Measurements from ENCODE around the gene CCL15.

DNA sequence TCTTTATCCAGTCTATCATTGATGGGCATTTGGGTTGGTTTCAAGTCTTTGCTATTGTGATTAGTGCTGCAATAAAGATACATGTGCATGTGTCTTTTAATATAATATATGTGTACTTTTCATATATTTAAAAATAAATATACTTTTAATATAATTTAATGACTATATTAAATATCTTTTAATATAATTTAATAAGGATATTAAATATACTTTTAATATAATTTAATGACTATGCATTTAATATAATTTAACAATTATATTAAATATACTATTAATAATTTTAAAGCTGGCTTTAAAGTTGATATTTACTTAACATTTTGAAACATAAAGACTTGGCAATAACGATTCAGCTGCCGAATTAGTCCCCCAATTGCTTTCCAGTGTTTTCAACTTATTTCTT, 15.2 kb upstream of the CCL15 start:
- TF ChIP-seq, protein P1, sequence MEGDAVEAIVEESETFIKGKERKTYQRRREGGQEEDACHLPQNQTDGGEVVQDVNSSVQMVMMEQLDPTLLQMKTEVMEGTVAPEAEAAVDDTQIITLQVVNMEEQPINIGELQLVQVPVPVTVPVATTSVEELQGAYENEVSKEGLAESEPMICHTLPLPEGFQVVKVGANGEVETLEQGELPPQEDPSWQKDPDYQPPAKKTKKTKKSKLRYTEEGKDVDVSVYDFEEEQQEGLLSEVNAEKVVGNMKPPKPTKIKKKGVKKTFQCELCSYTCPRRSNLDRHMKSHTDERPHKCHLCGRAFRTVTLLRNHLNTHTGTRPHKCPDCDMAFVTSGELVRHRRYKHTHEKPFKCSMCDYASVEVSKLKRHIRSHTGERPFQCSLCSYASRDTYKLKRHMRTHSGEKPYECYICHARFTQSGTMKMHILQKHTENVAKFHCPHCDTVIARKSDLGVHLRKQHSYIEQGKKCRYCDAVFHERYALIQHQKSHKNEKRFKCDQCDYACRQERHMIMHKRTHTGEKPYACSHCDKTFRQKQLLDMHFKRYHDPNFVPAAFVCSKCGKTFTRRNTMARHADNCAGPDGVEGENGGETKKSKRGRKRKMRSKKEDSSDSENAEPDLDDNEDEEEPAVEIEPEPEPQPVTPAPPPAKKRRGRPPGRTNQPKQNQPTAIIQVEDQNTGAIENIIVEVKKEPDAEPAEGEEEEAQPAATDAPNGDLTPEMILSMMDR (IDR thresholded peaks at IDR 0.05) = no peak
- no peak for TF ChIP-seq POLR2A (IDR thresholded peaks at IDR 0.05)

All from Peyer's patch (tissue), 4 donors.